ENCODE measurements around the gene ZMYND8.

- TF ChIP-seq NRF1 (conservative IDR thresholded peaks at IDR 0.05; ENCODE audit: low read depth, low read length) = no peak
- no peak for TF ChIP-seq CTCF (IDR thresholded peaks at IDR 0.05 in 2 of 3, conservative IDR thresholded peaks at IDR 0.05 in 1 of 3; ENCODE audit: control insufficient read depth in 2 of 3, extremely low read depth in 1 of 3, insufficient read depth in 1 of 3, low read depth in 3 of 3, low read length in 3 of 3)
- no peak for TF ChIP-seq CEBPB (IDR thresholded peaks at IDR 0.05; ENCODE audit: borderline replicate concordance in 1 of 2, low read depth in 2 of 2, low read length in 2 of 2)
These were observed 192.4 kb downstream of the ZMYND8 start for GRCh38 chr20:47164140-47164539.

All from GM12878 (cell line).